GM12878 (cell line): ENCODE results near the gene RIPOR3. TPM values are rescaled to one million over a fixed set of nuclear protein-coding genes. Genes with fewer than 3 reads are reported as not detected.

Experiments used
- ATAC-seq: fragments of 200-7000 bp; cut with Tn5 transposase; 3 replicates; pipeline ENCODE4 v1.9.1; 2020; ENCODE audit warnings: mild to moderate bottlenecking, moderate library complexity
- BruUV-seq: library from RNA; stranded (reverse); fragments of 400-500 nt; replicated peaks from 2 replicates; lab custom pipeline; 2021; lab: Mats Ljungman, UMichigan
- CTCF ChIA-PET: fragments of 300-600 bp; sonication (Branson Sonifier 250); formaldehyde crosslinking; extraction: SDS; loops from one replicate; lab custom pipeline; 2021; ENCODE audit warnings: inconsistent platforms; lab: Yijun Ruan, JAX
- POLR2A ChIA-PET: fragments of 350-600 bp; formaldehyde crosslinking; extraction: SDS; loops from one replicate; lab custom pipeline; 2021; ENCODE audit warnings: inconsistent platforms; lab: Charles Lee
- RAD21 ChIA-PET: fragments of 300-600 bp; sonication (Branson Sonifier 250); formaldehyde crosslinking; loops from one replicate; lab custom pipeline; 2023; ENCODE audit warnings: antibody characterized with exemption; ENCODE audit not compliant: unreplicated experiment; lab: Charles Lee
- SMC1A ChIA-PET: fragments of 300-600 bp; sonication (Branson Sonifier 250); formaldehyde crosslinking; loops from one replicate; lab custom pipeline; 2023; ENCODE audit not compliant: unreplicated experiment, uncharacterized antibody; lab: Charles Lee
- DNase-seq: peaks from one replicate; pipeline ENCODE4 v3.0.0-alpha.2; 2011; ENCODE audit warnings: low read depth, low spot score
- FAIRE-seq: peaks from 3 replicates; lab custom pipeline; 2011; peaks lifted over from hg19 to GRCh38; lab: Jason Lieb, UNC
- H2AFZ ChIP-seq: 2 replicates; pipeline ENCODE4 v1.6.0; 2011; ENCODE audit warnings: low read depth, low read length, control low read depth; ENCODE audit not compliant: control insufficient read depth
- H3K27ac ChIP-seq: 2 replicates; pipeline ENCODE4 v1.5.1; 2011; ENCODE audit warnings: control low read depth; ENCODE audit not compliant: control insufficient read depth, insufficient read depth
- H3K27me3 ChIP-seq, 2 experiments: replicated peaks in 1 of 2; 2 replicates each; pipeline versions ENCODE4 v1.6.0 to v1.6.1; 2011; ENCODE audit warnings: low read length in 1 of 2; ENCODE audit not compliant: control insufficient read depth in 2 of 2, insufficient read depth in 2 of 2
- H3K36me3 ChIP-seq, 2 experiments: 2 replicates each; pipeline ENCODE4 v1.5.1; 2011; ENCODE audit warnings: low read length in 1 of 2; ENCODE audit not compliant: control insufficient read depth in 2 of 2, insufficient read depth in 2 of 2
- H3K4me1 ChIP-seq: 2 replicates; pipeline ENCODE4 v1.6.1; 2011; ENCODE audit warnings: mild to moderate bottlenecking, low read length, moderate library complexity, mixed read lengths; ENCODE audit not compliant: control insufficient read depth, insufficient read depth
- H3K4me2 ChIP-seq: 2 replicates; pipeline ENCODE4 v1.6.0; 2011; ENCODE audit warnings: control low read depth; ENCODE audit not compliant: control insufficient read depth, insufficient read depth
- H3K4me3 ChIP-seq: fragments of 200-600 bp; sonication (generic); 2 replicates; pipeline ENCODE4 v1.5.1; 2016
- H3K79me2 ChIP-seq: 2 replicates; pipeline ENCODE4 v1.6.0; 2011; ENCODE audit warnings: low read length; ENCODE audit not compliant: control insufficient read depth, insufficient read depth
- H3K9ac ChIP-seq: 2 replicates; pipeline ENCODE4 v1.8.0; 2011; ENCODE audit warnings: low read length, control low read depth, mixed read lengths; ENCODE audit not compliant: control insufficient read depth, insufficient read depth
- H3K9me3 ChIP-seq: replicated peaks from 3 replicates; pipeline ENCODE4 v1.5.1; 2011; ENCODE audit warnings: mild to moderate bottlenecking, low read length; ENCODE audit not compliant: control insufficient read depth, insufficient read depth
- H4K20me1 ChIP-seq: 2 replicates; pipeline ENCODE4 v1.6.0; 2011; ENCODE audit not compliant: control insufficient read depth, insufficient read depth
- IKZF2 ChIP-seq, 2 experiments: fragments of 450-650 bp; IDR thresholded peaks; 2 replicates each; pipeline ENCODE4 v1.6.1; 2017; ENCODE audit warnings: mild to moderate bottlenecking in 2 of 2, moderate library complexity in 2 of 2
- MYB ChIP-seq: fragments of 150-350 bp; IDR thresholded peaks from 2 replicates; pipeline ENCODE4 v1.6.1; 2014; ENCODE audit warnings: mild to moderate bottlenecking, low read depth, low read length, borderline replicate concordance
- NFIC ChIP-seq: IDR thresholded peaks from 2 replicates; pipeline ENCODE4 v1.6.1; 2012; ENCODE audit warnings: low read depth, mild to moderate bottlenecking, inconsistent platforms, low read length, moderate library complexity
- NFYB ChIP-seq: IDR thresholded peaks from 2 replicates; pipeline ENCODE4 v1.6.1; 2011; ENCODE audit warnings: low read depth, mild to moderate bottlenecking, low read length, improper control_type of control experiment, moderate library complexity; ENCODE audit not compliant: insufficient read depth
- WRNIP1 ChIP-seq: IDR thresholded peaks from 2 replicates; pipeline ENCODE4 v1.6.1; 2011; ENCODE audit warnings: low read depth, low read length, improper control_type of control experiment, borderline replicate concordance
- ZNF622 ChIP-seq: fragments of 450-650 bp; IDR thresholded peaks from 2 replicates; pipeline ENCODE4 v1.6.1; 2017; ENCODE audit warnings: mild to moderate bottlenecking, inconsistent platforms
- WGBS: methylation state at CpG from one replicate; pipeline ENCODE4 v1.1.6; 2016; ENCODE audit warnings: low lambda C conversion rate; ENCODE audit not compliant: insufficient replicate concordance, insufficient coverage; ENCODE audit errors: missing lambda C conversion rate; 5-methylcytosine and 5-hydroxymethylcytosine counted together
- in situ Hi-C: fragments of 300-500 bp; cut with MboI; formaldehyde crosslinking; loops from 9 replicates; pipeline ENCODE4 v1.14.3; 2018; ENCODE audit warnings: mixed read lengths
- intact Hi-C: fragments of 100-400 bp; cut with micrococcal nuclease; formaldehyde crosslinking; loops from one replicate; pipeline ENCODE4 v1.14.2; 2022; ENCODE audit not compliant: unreplicated experiment
- polyA plus RNA-seq, 11 experiments: library from polyadenylated mRNA; depleted of rRNA in 4 of 11; unstranded in 6 of 11; stranded (reverse) in 5 of 11; fragments of >200 nt; fragmentation: Nextera tagmentation in 4 of 11; fragmentation: Illumina TruSeq in 1 of 11; extraction: Ambion mirVana in 4 of 11; extraction: Trizol in 1 of 11; gene quantifications; 1 replicate in 1 of 11; 2 replicates in 10 of 11; pipeline versions ENCODE4 v1.2.1 to v1.2.3, GENCODE V29; 2011 to 2016; ENCODE audit warnings: inconsistent platforms in 2 of 11, missing spikeins in 2 of 11, low read depth in 1 of 11
- total RNA-seq, 4 experiments: library from RNA; depleted of rRNA in 3 of 4; stranded (reverse); fragments of >200 nt in 3 of 4; fragmentation: Illumina TruSeq in 1 of 4; extraction: Trizol in 1 of 4; gene quantifications; 2 replicates each; pipeline versions ENCODE4 v1.2.1 to v1.2.3, GENCODE V29; 2013 to 2021

RIPOR3 gene
- total and polyA plus RNA-seq, 10 of the 15 experiments (the other 5 are each of a cell fraction or from before 2014, with no cell fraction given): 0.04 to 0.55 (median 0.12) TPM; not detected in 6

- 57% methylated on average over 5 of the region's 5 CpGs for WGBS
- no peak for TF ChIP-seq NFYB
- no peak overlapping the region for H2AFZ ChIP-seq
These were observed 28.7 kb upstream of the RIPOR3 start for GRCh38 chr20:50720026-50720425.

GRCh38 chr20:50719328-50719727 is 28.0 kb upstream of the RIPOR3 start:
- TF ChIP-seq WRNIP1: no peak
- no peak for TF ChIP-seq IKZF2 (IDR thresholded peaks at IDR 0.05)
- no peak for TF ChIP-seq ZNF622
- no peak for TF ChIP-seq MYB
- TF ChIP-seq NFIC: no peak
- RAD21 ChIA-PET: no interaction called here
- no TSS peak for BruUV-seq
- DNase-seq (no peak), ATAC-seq (no peak), FAIRE-seq (no peak)
- H3K4me2 ChIP-seq: no peak overlapping the region
- no peak overlapping the region for H3K27ac ChIP-seq
- SMC1A ChIA-PET: no interaction called here
- POLR2A ChIA-PET: no interaction called here
- in situ Hi-C loops (no loop called here), intact Hi-C loops (no loop called here)
- no peak overlapping the region for H3K9ac ChIP-seq
- no peaks in the 10 kb centered on the region for H4K20me1 ChIP-seq
- CTCF ChIA-PET: no interaction called here
- no peaks in the 10 kb centered on the region for H3K79me2 ChIP-seq
- H3K4me3 ChIP-seq: no peak overlapping the region
- no peaks in the 10 kb centered on the region for H3K9me3 ChIP-seq
- H3K27me3 ChIP-seq: no peaks in the 10 kb centered on the region; a peak in 1 of 4 replicates
- H3K4me1 ChIP-seq: no peaks in the 10 kb centered on the region
- 70% methylated on average over 4 of the region's 4 CpGs for WGBS
- no peak overlapping the region for H2AFZ ChIP-seq
- no peaks in the 10 kb centered on the region for H3K36me3 ChIP-seq

More at GRCh38 chr20:50720026-50720425, 28.7 kb upstream of the RIPOR3 start:
- no peak overlapping the region for H3K9ac ChIP-seq
- H3K4me3 ChIP-seq: no peak overlapping the region
- POLR2A ChIA-PET: no interaction called here
- intact Hi-C loops: no loop called here
- RAD21 ChIA-PET: no interaction called here
- DNase-seq (no peak), ATAC-seq (no peak), FAIRE-seq (no peak)
- no peaks in the 10 kb centered on the region for H4K20me1 ChIP-seq
- no peak overlapping the region for H3K27ac ChIP-seq
- H3K9me3 ChIP-seq: no peaks in the 10 kb centered on the region
- SMC1A ChIA-PET: interaction anchor here (0.6 kb wide), 1 partner anchor 103 kb away, joined by 3 read pairs; no protein-coding TSS in a partner anchor
- no peaks in the 10 kb centered on the region; a peak in 1 of 4 replicates for H3K27me3 ChIP-seq
- in situ Hi-C loops: no loop called here
- no peaks in the 10 kb centered on the region for H3K79me2 ChIP-seq
- H3K4me2 ChIP-seq: no peak overlapping the region
- BruUV-seq: no TSS peak
- CTCF ChIA-PET: interaction anchor here (0.6 to 1.0 kb wide), 2 partner anchors 94 to 162 kb away, joined by 3 read pairs; no protein-coding TSS in a partner anchor
- no peaks in the 10 kb centered on the region for H3K36me3 ChIP-seq
- H3K4me1 ChIP-seq: no peaks in the 10 kb centered on the region; the same call in 1 of the 2 replicates
